GM18511 (cell line): ENCODE measurements around the gene SLIT1.
"Not testable (repeated sequence)": the region's sequence is repeated elsewhere in the genome, so short reads cannot be mapped to it uniquely, and the experiment has no call there.

Source experiments
- ATAC-seq: cut with Tn5 transposase; IDR thresholded peaks from one replicate; pipeline ENCODE4 v1.9.1; 2021; ENCODE audit warnings: mild to moderate bottlenecking, moderate library complexity; ENCODE audit not compliant: unreplicated experiment

The SLIT1 gene

GRCh38 chr10:97087296-97087695, 98.5 kb downstream of the SLIT1 start:
- no peak for ATAC-seq

GRCh38 chr10:97086530-97086929, 99.2 kb downstream of the SLIT1 start:
- ATAC-seq: no peak

- ATAC-seq: no peak
Measured at GRCh38 chr10:97083228-97083829, 102.4 kb downstream of the SLIT1 start.

GRCh38 chr10:97082575-97082974, 103.2 kb downstream of the SLIT1 start:
- ATAC-seq: not testable (repeated sequence)

GRCh38 chr10:97081621-97082235, 104.0 kb downstream of the SLIT1 start:
- ATAC-seq: no peak

GRCh38 chr10:97080051-97080776, 105.5 kb downstream of the SLIT1 start:
- no peak for ATAC-seq

GRCh38 chr10:97079448-97079847, 106.3 kb downstream of the SLIT1 start:
- ATAC-seq: no peak

GRCh38 chr10:97078938-97079445, 106.8 kb downstream of the SLIT1 start:
- no peak for ATAC-seq

- no peak for ATAC-seq
Measured at GRCh38 chr10:97078261-97078937, 107.4 kb downstream of the SLIT1 start.

GRCh38 chr10:97076781-97077180, 109.0 kb downstream of the SLIT1 start:
- ATAC-seq: no peak

- ATAC-seq: no peak
Measured at GRCh38 chr10:97075961-97076525, 109.7 kb downstream of the SLIT1 start.

GRCh38 chr10:97075421-97075820, 110.3 kb downstream of the SLIT1 start:
- no peak for ATAC-seq

- no peak for ATAC-seq
Measured at GRCh38 chr10:97074256-97075145, 111.3 kb downstream of the SLIT1 start.

- no peak for ATAC-seq
Measured at GRCh38 chr10:97072851-97073665, 112.7 kb downstream of the SLIT1 start.

- no peak for ATAC-seq
Measured at GRCh38 chr10:97071496-97071895, 114.3 kb downstream of the SLIT1 start.

- ATAC-seq: no peak
Measured at GRCh38 chr10:97069576-97070362, 116.0 kb downstream of the SLIT1 start.

GRCh38 chr10:97069026-97069425, 116.7 kb downstream of the SLIT1 start:
- ATAC-seq: no peak

- no peak for ATAC-seq
Measured at GRCh38 chr10:97067716-97068391, 117.9 kb downstream of the SLIT1 start.
